Liver (tissue), 3 donors: ENCODE measurements around the gene OR12D3.

ENCODE experiments used
- HNF4G ChIP-seq: IDR thresholded peaks from 2 replicates; pipeline ENCODE4 v1.6.1; 2016; ENCODE audit warnings: antibody characterized with exemption
- RAD21 ChIP-seq, 2 donors: IDR thresholded peaks; 2 replicates each; pipeline ENCODE4 v1.6.1; 2016; ENCODE audit warnings: antibody characterized with exemption in 2 of 2, mild to moderate bottlenecking in 2 of 2
- REST ChIP-seq: IDR thresholded peaks from 2 replicates; pipeline ENCODE4 v1.6.1; 2016; ENCODE audit warnings: antibody characterized with exemption, mild to moderate bottlenecking
- SP1 ChIP-seq: IDR thresholded peaks from 2 replicates; pipeline ENCODE4 v1.6.1; 2018; ENCODE audit warnings: antibody characterized with exemption, mild to moderate bottlenecking
- TAF1 ChIP-seq: conservative IDR thresholded peaks from 2 replicates; pipeline ENCODE4 v1.6.1; 2016; ENCODE audit warnings: antibody characterized with exemption, mild to moderate bottlenecking
- YY1 ChIP-seq: IDR thresholded peaks from 2 replicates; pipeline ENCODE4 v1.6.1; 2016; ENCODE audit warnings: antibody characterized with exemption, mild to moderate bottlenecking
- ZBTB33 ChIP-seq: IDR thresholded peaks from 2 replicates; pipeline ENCODE4 v1.6.1; 2016; ENCODE audit warnings: antibody characterized with exemption
- TF ChIP-seq, protein P1 (sequence below): fragments of 150-350 bp; IDR thresholded peaks from 2 replicates; pipeline ENCODE4 v1.5.1; 2017; ENCODE audit warnings: improper control_type of control experiment, low read depth, low read length; ENCODE audit not compliant: missing input control
- donor health status: healthy.
- donor health status: healthy.

DNA sequence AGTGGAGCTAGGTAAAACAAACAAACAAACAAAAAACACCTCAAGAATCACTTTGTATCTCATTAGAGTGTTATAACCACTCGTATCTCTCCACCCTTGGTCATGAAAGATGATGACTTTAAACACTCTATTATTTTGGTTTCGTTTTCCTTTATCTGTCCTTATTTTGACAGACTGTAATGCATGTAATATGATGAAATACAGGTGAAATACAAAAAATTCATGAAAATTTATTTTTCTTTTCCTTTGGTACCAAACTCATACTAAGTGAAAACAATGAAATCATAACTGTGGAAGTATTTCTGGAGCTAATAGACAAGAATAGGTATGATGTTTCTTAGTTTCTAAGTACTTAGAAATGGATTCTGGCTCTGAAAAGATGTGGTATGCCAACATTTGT, 24.4 kb upstream of the OR12D3 start:
- no peak for TF ChIP-seq ZBTB33
- TF ChIP-seq, protein P1, sequence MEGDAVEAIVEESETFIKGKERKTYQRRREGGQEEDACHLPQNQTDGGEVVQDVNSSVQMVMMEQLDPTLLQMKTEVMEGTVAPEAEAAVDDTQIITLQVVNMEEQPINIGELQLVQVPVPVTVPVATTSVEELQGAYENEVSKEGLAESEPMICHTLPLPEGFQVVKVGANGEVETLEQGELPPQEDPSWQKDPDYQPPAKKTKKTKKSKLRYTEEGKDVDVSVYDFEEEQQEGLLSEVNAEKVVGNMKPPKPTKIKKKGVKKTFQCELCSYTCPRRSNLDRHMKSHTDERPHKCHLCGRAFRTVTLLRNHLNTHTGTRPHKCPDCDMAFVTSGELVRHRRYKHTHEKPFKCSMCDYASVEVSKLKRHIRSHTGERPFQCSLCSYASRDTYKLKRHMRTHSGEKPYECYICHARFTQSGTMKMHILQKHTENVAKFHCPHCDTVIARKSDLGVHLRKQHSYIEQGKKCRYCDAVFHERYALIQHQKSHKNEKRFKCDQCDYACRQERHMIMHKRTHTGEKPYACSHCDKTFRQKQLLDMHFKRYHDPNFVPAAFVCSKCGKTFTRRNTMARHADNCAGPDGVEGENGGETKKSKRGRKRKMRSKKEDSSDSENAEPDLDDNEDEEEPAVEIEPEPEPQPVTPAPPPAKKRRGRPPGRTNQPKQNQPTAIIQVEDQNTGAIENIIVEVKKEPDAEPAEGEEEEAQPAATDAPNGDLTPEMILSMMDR: no peak
- no peak for TF ChIP-seq HNF4G
- no peak for TF ChIP-seq SP1
- no peak for TF ChIP-seq YY1
- no peak for TF ChIP-seq TAF1
- no peak for TF ChIP-seq RAD21 (IDR thresholded peaks at IDR 0.05)
- no peak for TF ChIP-seq REST
